HG03575 (cell line): Measurements from ENCODE around the gene OLAH.
"Not testable (repeated sequence)": the region's sequence is repeated elsewhere in the genome, so short reads cannot be mapped to it uniquely, and the experiment has no call there.

Experiments
- ATAC-seq: cut with Tn5 transposase; IDR thresholded peaks from one replicate; pipeline ENCODE4 v1.9.1; 2021; ENCODE audit not compliant: unreplicated experiment, insufficient number of reproducible peaks, low FRiP score; ENCODE audit errors: extremely low read depth

OLAH gene

DNA sequence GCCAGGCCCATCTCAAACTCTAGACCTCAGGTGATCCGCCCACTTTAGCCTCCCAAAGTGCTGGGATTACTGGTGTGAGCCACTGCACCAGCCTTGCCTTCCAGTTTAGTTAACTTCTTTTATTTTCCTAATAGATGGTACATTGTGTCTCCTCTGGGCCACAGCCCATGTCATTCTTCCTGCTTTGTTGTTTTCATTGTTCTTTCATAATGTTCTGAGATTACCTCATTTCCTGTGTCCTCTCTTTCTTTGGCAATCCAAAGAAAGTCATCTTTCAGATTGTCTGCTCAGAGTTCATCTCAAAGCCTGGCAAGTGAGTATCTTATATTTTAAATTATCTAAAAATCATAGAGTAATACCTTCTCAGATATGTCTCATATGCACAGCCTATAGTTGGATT, at the start of gene OLAH:
Gene OLAH (plus strand): TSS at position 270 of the 400 bp plus-strand sequence. CDS start 3,346 bp downstream, outside the sequence.
- no peak for ATAC-seq

DNA sequence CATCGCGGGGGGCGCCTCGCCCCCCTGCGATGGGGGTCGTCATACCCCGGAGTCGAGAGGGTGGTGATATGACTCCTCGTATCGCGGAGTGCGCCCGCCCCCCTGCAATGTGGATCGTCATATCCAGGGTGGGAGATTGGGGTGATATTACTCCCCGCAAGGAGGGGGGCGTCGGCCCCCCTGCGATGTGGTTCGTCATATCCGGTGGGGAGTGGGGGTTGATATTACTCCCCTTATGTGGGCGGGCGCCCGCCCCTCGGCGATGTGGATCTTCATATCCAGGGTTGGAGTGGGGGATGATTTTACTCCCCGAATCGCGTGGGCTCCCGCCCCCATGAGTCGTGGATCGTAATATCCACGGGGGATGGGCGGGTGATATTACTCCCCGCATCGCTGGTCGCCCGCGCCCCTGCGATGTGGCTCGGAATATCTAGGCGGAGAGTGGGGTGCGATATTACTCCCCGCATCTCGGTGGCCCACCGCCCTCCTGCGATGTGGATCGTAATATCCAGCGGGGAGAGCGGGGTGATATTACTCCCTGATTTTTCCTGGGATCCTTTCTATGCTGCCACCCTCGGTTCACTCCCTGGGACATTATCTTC, 47.7 kb upstream of the OLAH start:
- ATAC-seq = no peak

GRCh38 chr10:15013530-15013929, 30.2 kb upstream of the OLAH start:
- ATAC-seq = not testable (repeated sequence)

GRCh38 chr10:15015451-15015850, 28.3 kb upstream of the OLAH start:
- ATAC-seq = no peak

- not testable (repeated sequence) for ATAC-seq
Observed at GRCh38 chr10:15020966-15021365, 22.8 kb upstream of the OLAH start.

DNA sequence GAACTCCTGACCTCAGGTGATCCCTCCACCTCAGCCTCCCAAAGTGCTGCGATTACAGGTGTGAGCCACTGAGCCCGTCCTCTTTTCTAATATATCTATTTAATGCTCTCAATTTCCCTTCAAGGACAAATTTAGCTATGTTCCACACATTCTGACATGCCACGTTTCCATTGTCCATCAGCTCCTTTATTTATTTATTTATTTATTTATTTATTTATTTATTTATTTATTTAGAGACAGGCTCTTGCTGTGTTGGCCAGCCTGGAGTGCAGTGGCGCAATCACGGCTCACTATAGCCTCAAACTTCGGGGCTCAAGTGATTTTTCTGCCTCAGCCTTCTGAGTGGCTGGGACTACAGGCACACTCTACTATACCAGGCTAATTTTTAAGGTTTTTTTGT, 20.7 kb upstream of the OLAH start:
- ATAC-seq = not testable (repeated sequence)

DNA sequence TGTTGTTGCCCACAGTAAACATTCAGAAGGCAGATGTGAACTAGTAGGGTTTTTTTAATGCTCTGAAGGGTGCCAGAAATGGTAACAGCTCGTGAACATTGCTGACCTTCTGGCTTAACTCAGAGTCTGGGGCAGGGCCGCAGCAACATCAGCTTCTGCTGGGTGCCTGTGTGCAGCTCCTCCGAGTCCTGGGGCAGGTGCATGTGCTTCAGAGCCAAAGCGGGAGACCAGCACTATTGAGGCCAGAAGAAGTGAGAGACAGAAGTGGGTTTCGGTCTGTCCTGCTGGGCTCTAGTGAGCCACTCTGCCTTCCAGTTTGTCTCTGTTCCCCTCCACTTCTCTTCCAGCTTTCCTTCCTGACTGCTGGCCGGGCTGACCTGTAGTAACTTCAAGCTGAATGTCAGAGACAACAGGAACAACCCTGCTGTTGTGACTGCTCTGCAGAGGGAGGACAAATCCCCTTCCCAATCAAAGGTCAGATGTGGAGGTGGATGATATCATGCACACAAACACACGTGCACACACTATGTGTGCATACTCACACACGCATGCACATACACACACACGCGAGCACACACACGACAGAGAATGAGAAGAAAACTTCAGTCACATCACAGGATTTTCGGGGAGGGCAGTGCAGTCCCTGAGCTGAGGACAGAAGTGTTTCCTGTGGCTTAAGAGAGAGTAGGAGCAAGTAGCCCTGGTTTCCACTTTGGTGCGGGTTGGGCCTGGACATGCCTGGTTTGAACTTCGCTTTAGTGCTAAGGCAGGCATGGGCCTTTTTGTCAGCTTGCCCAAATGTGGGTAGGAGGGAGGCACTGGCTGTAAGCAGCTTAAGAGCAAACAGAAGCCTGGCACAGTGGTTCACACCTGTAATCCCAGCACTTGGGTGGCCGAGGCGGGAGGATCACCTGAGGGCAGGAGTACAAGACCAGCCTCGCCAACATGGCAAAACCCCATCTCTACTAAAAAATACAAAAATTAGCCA, 19.4 kb upstream of the OLAH start:
- ATAC-seq = not testable (repeated sequence)

DNA sequence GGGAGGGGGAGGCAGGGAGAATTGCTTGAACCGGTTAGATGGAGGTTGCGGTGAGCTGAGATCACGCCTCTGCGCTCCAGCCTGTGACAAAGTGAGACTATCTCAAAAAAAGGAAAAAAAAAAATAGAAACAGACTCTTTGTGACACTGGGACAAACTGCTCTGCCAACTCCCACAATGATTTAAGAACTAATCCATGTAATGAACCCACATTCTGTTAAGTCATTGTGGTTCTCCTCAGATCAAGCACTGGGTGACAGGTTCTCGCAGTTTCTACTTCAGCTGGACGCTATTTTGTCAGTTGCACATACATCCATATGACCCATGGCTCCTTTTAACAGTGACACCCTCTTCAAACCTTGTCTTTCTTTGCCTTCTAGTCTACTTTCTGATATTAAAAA, 18.7 kb upstream of the OLAH start:
- not testable (repeated sequence) for ATAC-seq

DNA sequence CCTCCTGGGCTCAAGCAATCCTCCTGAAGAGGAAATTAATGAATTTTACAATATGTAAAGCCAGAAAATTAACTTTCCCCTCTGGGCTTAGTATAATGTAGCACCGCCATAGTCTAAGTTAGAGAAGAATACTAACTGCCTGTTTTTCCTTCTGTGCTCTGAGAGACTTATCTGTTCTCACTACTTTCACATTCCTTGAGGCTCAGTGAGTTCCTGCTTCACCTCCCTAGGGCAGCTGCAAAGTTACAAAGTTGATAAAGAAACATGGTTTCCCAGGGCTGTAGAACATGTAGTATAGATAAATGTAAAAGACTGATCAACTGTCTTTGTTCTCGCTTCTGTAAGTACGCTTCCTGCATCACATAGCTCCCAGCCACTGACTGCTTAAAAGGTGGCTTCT, 16.0 kb upstream of the OLAH start:
- ATAC-seq = no peak

DNA sequence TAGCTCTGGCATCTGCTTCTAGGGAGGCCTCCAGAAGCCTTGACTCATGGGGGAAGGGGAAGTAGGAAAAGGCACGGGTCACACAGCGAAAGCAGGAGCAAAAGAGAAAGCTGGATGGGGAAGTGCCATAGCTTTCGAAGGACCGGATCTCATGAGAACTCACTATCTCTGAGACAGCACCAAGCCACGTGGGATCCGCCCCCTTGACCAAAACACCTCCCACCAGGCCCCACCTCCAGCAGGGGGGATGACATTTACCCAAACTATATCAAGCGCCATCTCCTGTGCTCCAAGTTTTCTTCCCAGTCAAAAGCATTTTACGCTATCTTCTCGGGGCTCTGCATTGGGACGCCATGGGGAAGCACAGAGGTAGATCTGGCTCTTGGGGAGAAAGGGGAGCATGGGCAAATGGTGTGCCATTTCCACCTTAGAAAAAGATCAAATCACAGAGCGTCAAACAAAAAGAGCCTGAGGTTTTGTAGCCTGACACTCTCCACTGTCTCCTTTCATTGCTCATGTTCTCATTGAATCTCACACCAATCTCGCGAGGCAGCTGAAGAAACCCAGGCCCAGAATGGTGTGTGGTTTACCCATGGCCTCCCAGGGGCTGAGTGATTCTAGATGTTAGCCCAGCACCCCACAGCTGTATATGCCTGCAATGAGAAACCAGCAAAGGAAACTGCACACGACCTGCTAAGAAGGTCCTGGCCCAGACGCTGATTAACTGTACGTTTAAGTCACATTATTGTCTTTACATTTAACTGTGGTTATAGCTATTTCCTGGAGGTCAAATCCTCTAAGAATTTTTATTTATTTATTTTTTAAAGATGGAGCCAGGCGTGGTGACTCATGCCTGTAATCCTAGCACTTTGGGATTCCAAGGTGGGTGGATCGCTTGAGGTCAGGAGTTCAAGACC, 8.1 kb upstream of the OLAH start:
- ATAC-seq = no peak

DNA sequence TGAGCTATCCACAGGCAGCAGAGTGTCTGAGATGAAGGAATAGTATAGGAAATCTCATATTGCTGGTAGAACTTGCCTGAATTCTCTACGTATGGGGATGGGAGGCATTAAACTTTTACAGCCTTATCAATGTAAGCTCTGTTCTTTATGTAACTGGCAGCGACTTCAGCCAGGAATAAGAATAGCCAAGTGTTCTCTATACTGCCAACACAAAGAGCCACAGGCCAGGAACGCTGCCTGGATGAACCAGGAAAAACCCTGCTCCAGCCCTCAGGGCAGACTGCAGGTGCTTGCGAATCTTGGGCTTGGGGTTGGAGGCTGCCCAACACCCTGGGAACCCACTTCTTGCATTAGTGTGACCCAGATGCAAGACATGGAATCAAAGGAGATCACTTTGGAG, 6.1 kb upstream of the OLAH start:
- no peak for ATAC-seq

DNA sequence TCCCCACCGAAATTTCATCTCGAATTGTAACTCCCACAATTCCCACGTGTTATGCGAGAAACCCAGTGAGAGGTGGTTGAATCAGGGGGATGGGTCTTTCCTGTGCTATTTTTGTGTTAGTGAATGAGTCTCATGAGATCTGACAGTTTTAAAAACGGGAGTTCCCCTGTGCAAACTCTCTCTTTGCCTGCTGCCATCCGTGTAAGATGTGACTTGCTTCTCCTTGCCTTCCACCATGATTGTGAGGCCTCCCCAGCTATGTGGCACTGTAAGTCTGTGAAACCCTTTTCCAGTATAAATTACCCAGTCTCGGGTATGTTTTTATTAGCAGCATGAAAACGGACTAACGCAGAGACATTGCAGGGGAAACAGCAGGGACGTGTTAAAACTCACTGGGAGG, 5.3 kb upstream of the OLAH start:
- no peak for ATAC-seq

DNA sequence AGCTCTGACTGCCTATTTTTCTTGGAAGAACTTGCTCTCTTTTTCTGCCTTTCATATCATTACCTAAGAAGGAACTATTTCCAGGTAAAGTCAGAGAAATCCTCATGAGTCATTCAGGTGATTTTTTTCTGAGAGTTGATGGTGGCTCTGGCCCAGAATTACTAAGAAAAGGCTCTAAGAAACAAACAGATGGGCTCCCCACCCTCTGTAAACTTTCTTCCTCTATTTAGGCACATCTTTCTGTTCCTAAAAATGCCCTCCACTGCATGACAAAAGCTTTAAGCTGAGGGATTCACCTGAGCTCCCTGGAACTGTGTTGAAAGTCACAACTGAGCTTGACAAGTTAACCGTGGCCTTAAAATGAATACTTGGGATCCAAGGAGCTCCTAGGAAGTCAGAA, 1.6 kb downstream of the OLAH start:
- ATAC-seq = no peak

DNA sequence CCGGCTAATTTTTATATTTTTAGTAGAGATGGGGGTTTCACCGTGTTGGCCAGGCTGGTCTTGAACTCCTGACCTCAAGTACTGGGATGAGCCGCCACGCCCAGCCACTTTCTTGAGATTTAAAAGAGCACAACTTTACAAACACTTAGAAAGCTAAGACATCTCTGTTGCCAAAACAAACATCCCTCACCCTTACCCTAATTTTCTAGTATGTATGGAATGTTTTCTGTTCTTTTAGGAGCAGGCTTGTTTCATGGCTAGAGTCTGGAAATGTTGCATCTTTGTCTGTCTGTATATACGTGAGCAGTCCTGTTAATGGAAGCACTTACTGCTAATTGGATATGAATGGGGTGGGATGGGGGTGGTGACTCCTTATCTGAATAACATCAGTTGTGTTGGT, 2.9 kb downstream of the OLAH start:
- no peak for ATAC-seq

GRCh38 chr10:15049533-15049932, 5.8 kb downstream of the OLAH start:
- no peak for ATAC-seq

- no peak for ATAC-seq
Observed at GRCh38 chr10:15052121-15052520, 8.4 kb downstream of the OLAH start.

GRCh38 chr10:15053061-15053460, 9.3 kb downstream of the OLAH start:
- no peak for ATAC-seq

DNA sequence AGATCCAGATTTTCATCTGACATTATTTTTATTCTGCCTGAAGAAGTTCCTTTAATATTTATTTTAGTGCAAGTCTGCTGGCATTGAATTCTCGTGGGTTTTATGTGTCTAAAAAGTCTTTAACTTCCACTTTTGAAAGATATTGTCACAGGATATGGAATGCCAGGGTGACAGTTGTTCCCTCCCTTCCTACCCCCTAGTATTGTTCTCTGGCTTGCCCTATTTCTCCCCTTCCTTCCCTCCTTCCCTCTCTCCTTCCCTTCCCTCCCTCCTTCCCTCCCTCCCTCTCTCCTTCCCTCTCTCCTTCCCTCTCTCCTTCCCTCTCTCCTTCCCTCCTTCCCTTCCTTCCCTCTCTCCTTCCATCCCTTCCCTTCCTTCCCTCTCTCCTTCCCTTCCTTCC, 14.9 kb downstream of the OLAH start:
- no peak for ATAC-seq

- ATAC-seq = no peak
Observed at GRCh38 chr10:15059914-15060313, 16.2 kb downstream of the OLAH start.
